ENCODE results near the gene HEATR5A.
"Not testable (repeated sequence)": the region's sequence is repeated elsewhere in the genome, so short reads cannot be mapped to it uniquely, and the experiment has no call there.

Gene HEATR5A

DNA sequence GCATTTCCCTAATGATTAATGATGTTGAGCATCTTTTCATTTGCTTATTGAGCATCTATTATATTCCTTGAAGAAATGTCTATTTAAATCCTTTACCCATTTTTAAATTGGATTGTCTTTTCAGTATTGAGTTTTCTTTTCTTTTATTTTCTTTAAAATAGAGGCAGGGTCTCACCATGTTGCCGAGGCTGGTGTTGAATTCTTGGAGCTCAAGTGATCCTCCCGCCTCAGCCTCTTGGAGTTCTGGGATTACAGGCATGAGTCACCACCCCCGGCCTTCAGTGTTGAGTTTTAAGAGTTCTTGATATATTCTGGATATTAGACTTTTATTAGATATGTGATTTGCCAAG lies 139.5 kb downstream of the HEATR5A start:
- no peak for DNase-seq (ENCODE audit: low spot score)

- no peak for DNase-seq (ENCODE audit: low spot score)
These were observed 140.0 kb downstream of the HEATR5A start for GRCh38 chr14:31280132-31280870.

DNA sequence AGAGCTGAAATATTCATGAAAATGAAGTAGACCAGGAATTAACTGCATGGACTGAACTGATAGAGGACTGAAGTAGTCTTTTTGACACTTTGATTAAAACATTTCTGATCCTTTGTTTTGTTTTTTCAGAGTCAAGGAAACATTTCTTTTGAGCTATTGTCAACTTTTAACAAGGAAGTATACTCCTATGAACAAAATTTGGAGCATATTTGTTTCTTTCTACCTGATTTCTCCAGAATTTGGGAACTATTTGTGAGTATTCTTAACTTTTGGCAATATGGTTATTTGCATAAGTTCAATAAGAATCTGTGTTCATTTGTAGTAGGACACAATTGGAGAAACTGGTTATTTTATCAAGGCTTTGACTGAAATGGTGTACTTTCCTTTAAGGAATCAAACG lies 141.5 kb downstream of the HEATR5A start:
- DNase-seq (ENCODE audit: low spot score) = no peak

DNA sequence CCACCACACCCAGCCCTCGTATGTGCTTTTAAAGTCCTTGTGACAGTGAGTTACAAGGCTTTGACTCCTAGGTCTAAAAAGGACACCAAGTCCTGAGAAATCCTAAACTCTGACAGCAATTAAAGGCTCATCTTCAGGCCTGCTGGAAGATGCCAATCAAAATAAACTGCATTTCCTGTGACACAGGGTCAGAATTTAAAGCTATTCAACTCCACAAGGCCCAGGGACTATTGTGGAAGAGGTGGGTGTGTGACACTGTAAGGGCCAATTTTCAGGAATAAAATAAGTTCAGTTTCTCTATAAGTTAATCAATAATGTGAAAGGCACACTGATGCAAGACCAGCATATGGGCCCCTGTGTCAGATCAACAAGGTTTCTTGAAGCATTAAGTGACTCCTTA lies 143.3 kb downstream of the HEATR5A start:
- no peak for DNase-seq (ENCODE audit: low spot score)

- not testable (repeated sequence) for DNase-seq (ENCODE audit: low spot score)
These were observed 143.9 kb downstream of the HEATR5A start for GRCh38 chr14:31276417-31276816.

DNA sequence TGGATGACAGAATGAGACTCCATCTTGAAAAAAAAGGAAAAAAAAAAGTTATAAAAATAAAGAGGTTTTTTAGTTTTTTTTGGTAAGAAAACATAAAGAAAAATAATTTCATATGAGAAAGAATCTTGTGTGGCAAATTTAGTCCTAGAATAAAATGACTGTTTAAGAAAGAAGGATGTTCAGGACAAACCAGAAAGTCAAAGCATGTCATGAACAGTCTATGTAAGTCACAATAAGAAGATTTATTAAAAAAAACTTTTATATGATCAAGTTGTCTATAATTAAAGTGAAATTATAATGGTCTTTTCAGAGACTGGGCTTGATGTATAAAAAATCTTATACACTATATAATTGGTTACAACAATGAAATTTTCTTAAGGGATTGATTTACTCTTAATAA lies 144.6 kb downstream of the HEATR5A start:
- DNase-seq (ENCODE audit: low spot score) = no peak

DNA sequence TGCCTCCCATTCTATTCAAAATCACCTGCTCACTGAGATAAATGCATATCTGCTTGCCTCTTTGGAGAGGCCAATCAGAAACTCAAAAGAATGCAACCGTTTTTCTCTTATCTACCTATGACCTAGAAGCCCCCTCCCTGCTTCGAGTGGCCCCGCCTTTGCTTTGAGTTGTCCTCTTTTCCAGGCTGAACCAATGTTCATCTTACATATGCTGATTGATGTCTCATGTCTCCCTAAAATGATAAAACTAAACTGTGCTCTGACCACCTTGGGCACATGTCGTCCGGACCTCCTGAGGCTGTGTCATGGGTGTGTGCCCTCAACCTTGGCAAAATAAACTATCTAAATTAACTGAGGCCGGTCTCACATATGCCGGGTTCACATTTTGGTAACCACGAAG lies 148.7 kb downstream of the HEATR5A start:
- DNase-seq (ENCODE audit: low spot score) = no peak

DNA sequence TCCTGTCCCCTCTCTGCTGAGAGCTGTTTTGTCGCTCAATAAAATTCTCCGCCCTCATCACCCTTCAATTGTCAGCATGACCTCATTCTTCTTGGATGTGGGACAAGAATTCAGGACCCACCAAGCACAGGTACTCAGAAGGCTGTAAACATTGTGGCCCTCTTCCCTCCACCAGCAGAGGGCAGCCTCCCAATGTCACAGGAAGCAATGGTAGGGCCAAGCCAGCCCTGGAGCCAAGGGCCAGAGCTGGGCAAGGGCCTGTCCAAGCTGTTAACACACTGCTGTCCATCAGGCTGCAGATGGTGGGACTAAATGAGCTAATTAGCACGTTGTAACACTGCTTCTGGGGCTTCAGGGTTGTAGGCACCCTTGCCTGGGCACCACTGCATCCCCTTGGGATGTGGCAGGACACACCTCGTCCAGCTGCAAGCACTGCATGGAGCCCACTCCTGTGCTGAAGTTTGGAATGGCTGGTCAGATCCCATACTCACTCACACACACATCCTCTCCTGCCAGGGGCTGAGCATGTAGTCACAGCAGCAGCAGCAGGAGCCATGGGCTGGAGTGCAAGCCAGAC lies 150.1 kb downstream of the HEATR5A start:
- peak; percentile 42 for DNase-seq (ENCODE audit: low spot score)

DNA sequence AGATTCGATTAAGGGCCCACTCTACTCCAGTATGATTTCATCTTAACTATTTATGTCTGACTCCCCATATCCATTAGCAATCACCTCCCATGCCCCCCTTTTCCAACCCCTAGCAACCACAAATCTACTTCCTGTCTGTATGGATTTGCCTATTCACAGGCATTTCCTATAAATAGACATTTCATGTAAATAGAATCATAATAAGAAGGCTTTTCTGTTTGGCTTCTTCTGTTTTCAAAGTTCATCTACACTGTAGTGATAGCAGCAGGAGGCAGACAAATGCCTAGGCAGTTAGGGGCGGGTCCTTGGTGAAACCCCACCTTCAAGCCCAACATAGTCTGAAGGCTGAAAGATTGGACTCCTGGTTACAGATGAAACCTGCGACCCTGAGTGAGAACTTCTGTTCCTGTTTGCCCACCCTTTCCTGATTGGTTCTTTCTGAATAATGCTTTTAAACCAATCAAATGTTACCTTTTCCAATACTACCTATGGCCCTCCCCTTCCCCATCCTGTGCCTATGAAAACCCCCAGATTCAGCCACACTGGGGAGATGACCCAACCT lies 150.6 kb downstream of the HEATR5A start:
- no peak for DNase-seq (ENCODE audit: low spot score)

DNA sequence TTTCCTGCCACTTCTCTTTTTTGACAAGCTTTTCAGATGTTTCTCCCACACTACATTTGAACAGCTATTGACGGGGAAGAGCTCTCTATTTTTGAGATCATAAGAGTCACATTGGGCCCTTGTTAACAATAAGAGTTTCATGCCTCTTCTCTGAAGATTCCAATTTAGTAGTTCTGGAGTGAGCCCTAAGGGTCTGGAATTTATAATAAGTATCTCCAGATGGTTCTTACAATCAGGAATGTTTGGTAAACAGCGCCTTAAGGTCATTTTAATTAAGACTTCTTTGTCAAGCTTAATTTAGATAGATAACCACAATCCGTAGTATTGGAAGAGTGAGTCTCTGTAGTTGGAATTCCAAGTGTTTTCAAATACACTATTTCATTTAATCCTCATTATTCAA lies 152.1 kb downstream of the HEATR5A start:
- no peak for DNase-seq (ENCODE audit: low spot score)

DNA sequence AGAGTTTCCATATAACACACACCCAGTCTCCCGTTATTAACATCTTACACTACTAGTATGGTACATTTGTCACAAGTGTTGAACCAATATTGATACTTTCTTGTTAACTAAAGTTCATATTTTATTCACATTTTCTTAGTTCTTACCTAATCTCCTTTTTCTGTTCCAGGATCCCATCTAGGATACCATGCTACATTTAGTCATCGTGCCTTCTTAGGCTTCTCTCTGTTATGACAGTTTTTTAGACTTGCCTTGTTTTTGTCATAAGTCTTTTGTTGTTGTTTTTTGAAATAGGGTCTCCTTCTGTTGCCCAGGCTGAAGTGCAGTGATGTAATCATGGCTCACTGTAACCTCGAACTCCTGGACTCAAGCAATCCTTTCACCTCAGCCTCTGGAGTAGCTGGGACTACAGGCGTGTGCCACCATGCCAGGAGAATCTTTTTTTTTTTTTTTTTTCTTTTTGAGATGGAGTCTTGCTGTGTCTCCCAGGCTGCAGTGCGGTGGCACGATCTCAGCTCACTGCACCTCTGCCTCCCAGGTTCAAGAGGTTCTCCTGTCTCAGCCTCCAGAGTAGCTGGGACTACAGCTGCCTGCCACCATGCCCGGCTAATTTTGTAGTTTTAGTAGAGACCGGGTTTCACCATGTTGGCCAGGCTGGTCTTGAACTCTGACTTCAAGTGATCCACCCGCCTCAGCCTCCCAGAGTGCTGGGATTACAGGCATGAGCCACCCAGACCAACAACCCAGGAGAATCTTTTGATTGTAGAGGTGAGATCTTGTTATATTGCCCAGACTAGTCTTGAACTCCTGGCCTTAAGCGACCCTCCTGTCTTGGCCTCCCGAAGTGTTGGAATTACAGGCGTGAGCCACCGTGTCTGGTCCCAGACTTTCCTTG lies 153.7 kb downstream of the HEATR5A start:
- no peak for DNase-seq (ENCODE audit: low spot score)

DNA sequence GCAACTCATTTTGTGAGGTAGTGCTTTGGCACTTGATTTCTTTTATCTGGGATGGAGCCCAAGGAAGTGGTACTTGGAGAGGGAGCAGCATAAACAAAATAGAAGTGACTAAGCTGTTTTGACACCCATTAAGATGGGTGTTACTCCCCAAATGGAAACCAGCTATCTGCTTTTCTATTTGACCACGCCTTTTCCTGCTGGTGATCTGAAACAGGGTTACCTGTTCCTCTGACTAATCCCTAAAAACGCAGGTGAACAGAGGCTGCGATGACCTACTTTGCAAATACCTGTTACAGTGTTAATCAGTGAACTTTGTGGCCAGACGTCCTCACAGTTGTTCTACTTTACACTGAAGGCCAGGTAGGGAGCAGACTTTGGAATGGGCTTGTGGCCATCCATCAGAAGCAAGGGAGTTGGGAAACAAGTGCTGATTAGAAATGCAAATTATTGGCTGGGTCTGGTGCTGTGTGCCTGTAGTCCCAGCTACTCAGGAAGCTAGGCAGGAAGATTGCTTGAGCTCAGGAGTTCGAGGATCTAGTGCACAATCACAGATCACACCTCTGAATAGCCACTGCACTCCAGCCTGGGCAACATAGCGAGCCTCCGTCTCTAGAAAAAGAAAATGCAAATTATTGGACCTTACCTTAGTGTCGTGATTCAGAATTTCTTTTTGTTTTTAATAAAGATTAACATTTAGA lies 154.5 kb downstream of the HEATR5A start:
- DNase-seq (ENCODE audit: low spot score) = peak; percentile 26

GRCh38 chr14:31263485-31264133 lies 156.7 kb downstream of the HEATR5A start:
- DNase-seq (ENCODE audit: low spot score) = no peak

GRCh38 chr14:31261859-31262731 lies 158.3 kb downstream of the HEATR5A start:
- DNase-seq (ENCODE audit: low spot score) = no peak

DNA sequence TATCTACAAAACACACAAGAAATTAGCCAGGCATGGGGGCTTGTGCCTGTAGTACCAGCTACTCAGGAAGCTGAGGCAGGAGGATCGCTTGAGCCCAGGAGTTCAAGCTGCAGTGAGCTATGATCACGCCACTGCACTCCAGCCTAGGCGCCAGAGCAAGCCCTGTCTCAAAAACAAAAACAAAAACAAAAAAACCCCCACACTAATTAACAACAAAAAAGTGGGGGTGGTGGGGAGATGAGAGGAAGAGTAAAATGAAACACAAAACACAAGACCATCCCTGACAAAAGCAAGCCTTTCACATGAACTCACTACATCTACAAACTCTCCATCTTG lies 158.9 kb downstream of the HEATR5A start:
- no peak for DNase-seq (ENCODE audit: low spot score)

GRCh38 chr14:31259040-31259435 lies 161.3 kb downstream of the HEATR5A start:
- DNase-seq (ENCODE audit: low spot score) = not testable (repeated sequence)

GRCh38 chr14:31258427-31259039 lies 161.8 kb downstream of the HEATR5A start:
- DNase-seq (ENCODE audit: low spot score) = no peak

DNA sequence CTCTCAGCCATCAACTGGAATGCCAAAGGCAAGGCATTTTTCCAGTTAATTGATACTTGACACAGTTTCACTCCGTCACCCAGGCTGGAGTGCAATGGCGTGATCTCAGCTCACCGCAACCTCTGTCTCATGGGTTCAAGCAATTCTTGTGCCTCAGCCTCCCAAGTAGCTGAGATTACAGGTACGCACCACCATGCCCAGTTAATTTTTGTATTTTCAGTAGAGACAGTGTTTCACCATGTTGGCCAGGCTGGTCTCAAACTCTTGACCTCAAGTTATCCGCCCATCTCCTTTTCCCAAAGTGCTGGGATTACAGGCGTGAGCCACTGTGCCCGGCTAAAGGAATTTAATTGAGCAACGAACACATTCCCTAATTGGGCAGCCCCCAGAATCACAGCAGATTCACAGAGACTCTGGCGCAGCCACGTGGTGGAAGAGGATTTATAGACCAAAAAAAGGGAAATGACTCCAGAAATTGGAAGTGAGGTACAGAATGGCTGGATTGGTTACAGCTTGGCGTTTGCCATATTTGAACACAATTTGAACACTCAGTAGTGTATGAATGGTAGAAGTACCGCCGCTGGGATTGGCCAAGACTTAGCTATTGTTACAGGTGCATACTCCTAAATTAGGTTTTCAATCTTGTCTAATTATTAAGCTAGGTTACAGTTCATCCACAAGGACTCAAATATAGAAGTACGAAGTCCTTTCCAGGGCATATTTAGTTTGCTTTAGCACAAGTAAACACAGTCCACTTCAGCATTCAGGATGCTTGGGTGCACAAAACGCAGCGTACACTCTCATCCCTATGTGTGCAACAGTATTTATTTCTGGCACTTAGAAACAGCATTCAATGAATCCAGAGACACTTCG lies 162.6 kb downstream of the HEATR5A start:
- not testable (repeated sequence) for DNase-seq (ENCODE audit: low spot score)

GRCh38 chr14:31257244-31257553 lies 163.2 kb downstream of the HEATR5A start:
- no peak for DNase-seq (ENCODE audit: low spot score)
